K562 (cell line): Measurements from ENCODE around the gene ERVFRD-1. TPM values are rescaled to one million over a fixed set of nuclear protein-coding genes. Genes with fewer than 3 reads are reported as not detected.
A peak's percentile ranks its signal among the peaks of the same experiment; 100 is the strongest.

Experiments
- ATF3 ChIP-seq, 2 experiments: fragments of 450-650 bp in 1 of 2; sonication (generic) in 1 of 2; formaldehyde crosslinking in 1 of 2; IDR thresholded peaks in 1 of 2; conservative IDR thresholded peaks in 1 of 2; 2 replicates each; pipeline versions ENCODE4 v1.6.1 to v1.8.1; 2016 to 2023; ENCODE audit warnings: mild to moderate bottlenecking in 2 of 2, moderate library complexity in 2 of 2, inconsistent platforms in 1 of 2, missing genetic modification reagents in 1 of 2
- CREB3 ChIP-seq: fragments of 450-650 bp; conservative IDR thresholded peaks from 2 replicates; pipeline ENCODE4 v1.6.1; 2016; ENCODE audit warnings: missing genetic modification characterization, low read depth, mild to moderate bottlenecking, missing compliant biosample characterization, moderate library complexity
- FOXA1 ChIP-seq: fragments of 450-650 bp; IDR thresholded peaks from 2 replicates; pipeline ENCODE4 v1.6.1; 2016; ENCODE audit warnings: mild to moderate bottlenecking, borderline replicate concordance
- FOXJ2 ChIP-seq: fragments of 200-800 bp; sonication (Bioruptor generic); IDR thresholded peaks from 2 replicates; pipeline ENCODE4 v1.6.1; 2016; ENCODE audit warnings: missing genetic modification characterization, missing compliant biosample characterization
- FOXP4 ChIP-seq: sonication (generic); formaldehyde crosslinking; IDR thresholded peaks from 2 replicates; pipeline ENCODE4 v1.8.0; 2022; ENCODE audit warnings: mild to moderate bottlenecking, missing genetic modification reagents, borderline replicate concordance
- HNRNPLL ChIP-seq: fragments of 200-400 bp; formaldehyde crosslinking; IDR thresholded peaks from 2 replicates; pipeline ENCODE4 v1.6.1; 2017; ENCODE audit warnings: low read length, low read depth, mild to moderate bottlenecking; ENCODE audit not compliant: poor library complexity, severe bottlenecking
- NBN ChIP-seq: fragments of 450-650 bp; IDR thresholded peaks from 2 replicates; pipeline ENCODE4 v1.6.1; 2016; ENCODE audit warnings: low read depth, mild to moderate bottlenecking
- NCOR1 ChIP-seq: fragments of 450-650 bp; IDR thresholded peaks from 2 replicates; pipeline ENCODE4 v1.6.1; 2016; ENCODE audit warnings: mild to moderate bottlenecking, moderate library complexity
- NFIX ChIP-seq: fragments of 250-450 bp; sonication (Bioruptor Pico); IDR thresholded peaks from 2 replicates; pipeline ENCODE4 v1.4.0; 2020; ENCODE audit warnings: low read depth, mild to moderate bottlenecking, moderate library complexity
- PHB2 ChIP-seq: fragments of 450-650 bp; IDR thresholded peaks from 2 replicates; pipeline ENCODE4 v1.6.1; 2017; ENCODE audit warnings: low read depth
- SAP30 ChIP-seq: fragments of 200-600 bp; sonication (generic); IDR thresholded peaks from 2 replicates; pipeline ENCODE4 v1.6.1; 2012; ENCODE audit warnings: borderline replicate concordance, low read depth, mild to moderate bottlenecking, moderate library complexity, low read length, control low read depth, inconsistent platforms; ENCODE audit not compliant: insufficient read depth, poor library complexity, severe bottlenecking
- SMARCA4 ChIP-seq: fragments of 450-650 bp; IDR thresholded peaks from 2 replicates; pipeline ENCODE4 v1.6.1; 2016
- ZBTB12 ChIP-seq: fragments of 250-450 bp; sonication (Bioruptor Pico); IDR thresholded peaks from 2 replicates; pipeline ENCODE4 v1.4.0; 2020
- ZNF280B ChIP-seq: fragments of 250-450 bp; sonication (Bioruptor Pico); IDR thresholded peaks from 2 replicates; pipeline ENCODE4 v1.5.1; 2021; ENCODE audit warnings: mild to moderate bottlenecking
- ZNF512 ChIP-seq: IDR thresholded peaks from 2 replicates; pipeline ENCODE4 v1.6.1; 2016; ENCODE audit warnings: missing genetic modification characterization, missing compliant biosample characterization
- ZZZ3 ChIP-seq: fragments of 450-650 bp; IDR thresholded peaks from 2 replicates; pipeline ENCODE4 v1.6.1; 2016; ENCODE audit warnings: antibody characterized with exemption, mild to moderate bottlenecking, moderate library complexity
- polyA plus RNA-seq, 8 experiments: library from polyadenylated mRNA; depleted of rRNA in 4 of 8; stranded (reverse) in 5 of 8; unstranded in 3 of 8; fragments of >200 nt; fragmentation: Nextera tagmentation in 2 of 8; fragmentation: Illumina TruSeq in 1 of 8; extraction: Ambion mirVana in 2 of 8; extraction: Trizol in 1 of 8; gene quantifications; 2 replicates each; pipeline versions ENCODE4 v1.2.1 to v1.2.3, GENCODE V29; 2011 to 2014; ENCODE audit warnings: inconsistent platforms in 1 of 8, missing spikeins in 1 of 8
- total RNA-seq, 7 experiments: library from RNA; depleted of rRNA in 6 of 7; stranded (reverse); fragments of >200 nt in 6 of 7; fragmentation: Illumina TruSeq in 2 of 7; extraction: Trizol in 2 of 7; gene quantifications; 2 replicates each; pipeline versions ENCODE4 v1.2.1 to v1.2.3, GENCODE V29; 2011 to 2021; ENCODE audit warnings: low replicate concordance in 1 of 7

Gene ERVFRD-1
- total and polyA plus RNA-seq, 9 of the 15 experiments (the other 6 are each of a cell fraction or from before 2014, with no cell fraction given): 0.05 to 0.14 (median 0.09) TPM; not detected in 2

DNA sequence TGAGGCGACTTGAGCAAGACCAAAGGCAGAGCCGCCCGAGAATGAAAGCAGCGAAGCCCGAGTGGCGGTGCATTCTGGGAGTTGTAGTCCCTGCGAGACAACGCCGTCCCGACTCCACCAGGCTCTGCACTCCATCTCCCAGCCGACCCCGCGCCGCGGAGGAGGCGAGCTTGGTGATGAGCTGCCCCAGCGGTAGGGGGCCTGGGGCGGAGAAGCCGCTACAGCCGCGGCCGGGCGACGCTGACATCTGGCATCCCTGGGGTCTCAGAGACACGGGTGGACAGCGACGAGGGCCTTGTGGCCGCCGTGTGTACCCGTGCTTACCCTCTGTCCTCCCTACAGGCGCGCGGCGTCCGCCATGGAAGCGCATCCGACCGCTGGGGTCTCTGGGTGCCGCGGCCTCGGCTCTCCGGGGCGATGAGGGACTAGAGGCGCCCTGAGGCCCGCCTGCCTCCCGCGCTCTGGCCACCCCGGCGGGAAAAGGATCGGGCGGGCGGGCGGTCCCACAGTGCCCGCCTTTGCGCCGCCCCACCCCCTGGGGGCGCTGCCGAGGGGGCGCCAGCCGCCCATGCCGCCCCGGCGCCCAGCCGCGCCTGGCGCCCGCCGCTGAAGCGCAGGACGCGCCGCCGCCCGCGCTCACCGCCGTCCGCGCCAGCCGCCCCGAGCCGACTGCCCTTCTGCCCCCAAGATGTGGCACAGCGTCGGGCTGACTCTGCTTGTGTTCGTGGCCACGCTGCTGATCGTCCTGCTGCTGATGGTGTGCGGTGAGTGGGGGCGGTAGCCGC lies 17.7 kb downstream of the ERVFRD-1 start, which contains the start of gene SMIM13 (continued):
- TF ChIP-seq FOXP4 (CRISPR knock-in tag): no peak
- TF ChIP-seq NBN: no peak; the same call in none of the 2 replicates
- TF ChIP-seq ZBTB12 (CRISPR knock-in tag): peak; percentile 56
- TF ChIP-seq NCOR1: no peak
- peak; percentile 79 for TF ChIP-seq CREB3 (tag)
- TF ChIP-seq ZNF512 (tag): no peak
- TF ChIP-seq ZZZ3: no peak
- no peak for TF ChIP-seq FOXJ2 (tag)
- peak; percentile 6 for TF ChIP-seq SAP30
- peak; percentile 42 for TF ChIP-seq HNRNPLL
- TF ChIP-seq ZNF280B (CRISPR knock-in tag): no peak
- no peak for TF ChIP-seq PHB2
- no peak for TF ChIP-seq FOXA1
- no peak; the same call in 1 of the 2 replicates for TF ChIP-seq ATF3 (IDR thresholded peaks at IDR 0.05)
- TF ChIP-seq ATF3 (CRISPR knock-in tag; conservative IDR thresholded peaks at IDR 0.05): no peak; the same call in 1 of the 2 replicates
- TF ChIP-seq SMARCA4: 0 out of 2 replicates have a peak, but pooled peaks have one; percentile 7
- no peak for TF ChIP-seq NFIX
